ENCODE results near the gene OSBPL3.

DNA sequence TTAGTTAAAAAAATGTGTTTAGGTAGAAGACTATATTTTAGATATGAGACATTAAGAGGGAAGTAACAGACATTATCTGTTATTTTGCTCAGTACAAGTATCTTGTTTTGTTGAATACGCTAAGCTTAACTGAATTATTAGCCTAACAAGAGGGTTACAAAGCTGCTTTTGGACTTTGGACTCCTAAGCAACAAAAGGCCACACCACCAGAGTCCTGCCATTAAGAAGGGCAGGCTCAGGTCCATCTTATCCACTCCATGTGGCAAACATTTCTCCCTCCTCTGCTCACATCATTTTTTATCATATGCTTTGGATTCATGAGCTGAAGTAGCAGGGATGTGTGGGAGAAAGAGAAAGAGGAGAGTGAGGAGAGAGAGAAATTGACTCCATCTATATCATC, 33.5 kb downstream of the OSBPL3 start:
- TF ChIP-seq POLR2A (IDR thresholded peaks at IDR 0.05) = no peak
- TF ChIP-seq CTCF (IDR thresholded peaks at IDR 0.05) = no peak
